Measurements from ENCODE around the gene DNAJA3.

GRCh38 chr16:4390266-4391260, 35.1 kb upstream of the DNAJA3 start:
- TF ChIP-seq CTCF (IDR thresholded peaks at IDR 0.05) = no peak
- TF ChIP-seq POLR2A (IDR thresholded peaks at IDR 0.05) = no peak

All from adrenal gland (tissue), 5 donors.